Measurements from ENCODE around the gene PRPH. TPM values are rescaled to one million over a fixed set of nuclear protein-coding genes. Genes with fewer than 3 reads are reported as not detected.

PRPH gene
- total and polyA plus RNA-seq, 2 experiments from 2014 or later, result not detected

DNA sequence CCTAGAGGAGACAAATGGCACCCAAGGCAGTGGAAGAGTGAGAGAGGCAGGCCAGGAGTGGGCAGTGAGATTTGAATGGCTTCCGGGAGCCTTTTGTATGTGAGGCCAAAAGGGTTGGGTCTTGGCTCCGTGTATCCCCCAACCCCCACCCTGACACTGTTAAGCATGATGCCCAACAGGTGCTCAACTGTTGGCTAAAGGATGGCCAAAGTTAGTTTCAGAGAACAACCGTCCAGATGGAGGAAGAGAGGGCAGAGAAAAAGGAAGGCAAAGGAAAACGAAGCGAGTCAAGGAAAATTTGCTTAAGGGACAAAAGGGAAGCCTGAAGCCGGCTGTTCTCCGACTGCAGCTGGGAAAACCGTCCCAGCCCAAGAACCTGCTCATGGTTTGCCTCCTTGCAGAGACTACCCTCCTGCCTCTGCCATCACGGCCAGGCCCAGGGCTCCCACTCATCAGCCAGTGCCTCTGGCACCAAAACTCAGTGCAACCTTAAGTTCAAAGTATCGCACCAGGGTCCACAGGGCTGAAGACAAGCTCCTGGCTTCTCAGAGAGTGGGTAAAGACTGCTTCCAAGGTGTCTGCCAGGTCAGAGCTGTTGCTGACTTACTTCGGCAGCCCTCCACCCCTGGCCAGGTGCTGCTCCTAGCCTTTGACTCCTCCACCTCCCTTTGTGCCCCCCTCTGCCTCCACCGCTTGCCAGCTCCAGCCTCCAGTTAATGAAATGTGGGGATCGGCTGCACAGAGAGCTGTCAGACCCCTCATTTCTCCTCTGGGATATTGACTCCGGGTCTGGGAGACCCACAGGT, 46.2 kb downstream of the PRPH start:
- Histone ChIP-seq H3K36me3 (ENCODE audit: low read depth) (no peaks in the 10 kb centered on the region), H3K9me3 (ENCODE audit: low read depth) (no peaks in the 10 kb centered on the region), H3F3A (ENCODE audit: insufficient read depth) (0 out of 2 replicates have a peak, but pooled peaks cover 4% of the 10 kb centered on the region), H3K9ac (no peak overlapping the region), H3K4me1 (ENCODE audit: insufficient read depth) (peaks cover 11% of the 10 kb centered on the region), H3K27me3 (replicated peaks; ENCODE audit: insufficient read depth) (peaks cover 57% of the 10 kb centered on the region), H3K4me3 (no peak overlapping the region), H3K4me2 (ENCODE audit: unreplicated experiment) (no peak overlapping the region), H3K79me2 (ENCODE audit: insufficient read depth) (no peaks in the 10 kb centered on the region), H3K9me2 (ENCODE audit: insufficient read depth) (no peaks in the 10 kb centered on the region), H2AFZ (no peak overlapping the region), H3K27ac (no peak overlapping the region), H4K20me1 (ENCODE audit: insufficient read depth) (no peaks in the 10 kb centered on the region)
- WGBS, 2 experiments (ENCODE audit: low coverage in 1 of 2, low lambda C conversion rate in 2 of 2, missing lambda C conversion rate in 2 of 2), result 62% methylated on average over 14 of the region's 14 CpGs
- in situ Hi-C loops (cut with MboI), result no loop called here
- DNase-seq, result no peak
- TF ChIP-seq EZH2phosphoT487 (IDR thresholded peaks at IDR 0.05; ENCODE audit: insufficient read depth, low read depth) (no peak), EZH2 (IDR thresholded peaks at IDR 0.05; ENCODE audit: insufficient read depth, poor library complexity, severe bottlenecking) (no peak)

- no peak for DNase-seq
- peak overlapping the region; percentile 71; the same call in 1 of the 2 replicates for H2AFZ ChIP-seq
- in situ Hi-C loops (cut with MboI), result no loop called here
- H3K9me3 ChIP-seq (ENCODE audit: low read depth), result no peaks in the 10 kb centered on the region
- no peaks in the 10 kb centered on the region for H3K36me3 ChIP-seq (ENCODE audit: low read depth)
- H3K4me3 ChIP-seq, result no peak overlapping the region
- 29 to 32% methylated on average over 16 to 21 of the region's 21 CpGs for WGBS, 2 experiments (ENCODE audit: low coverage in 1 of 2, low lambda C conversion rate in 2 of 2, missing lambda C conversion rate in 2 of 2)
- H3K27me3 ChIP-seq (replicated peaks; ENCODE audit: insufficient read depth), result peaks cover 57% of the 10 kb centered on the region
- H4K20me1 ChIP-seq (ENCODE audit: insufficient read depth), result no peaks in the 10 kb centered on the region
- H3K9me2 ChIP-seq (ENCODE audit: insufficient read depth), result no peaks in the 10 kb centered on the region
- H3K4me2 ChIP-seq (ENCODE audit: unreplicated experiment), result peak overlapping the region; percentile 70
- TF ChIP-seq EZH2 (IDR thresholded peaks at IDR 0.05; ENCODE audit: insufficient read depth, poor library complexity, severe bottlenecking), result no peak
- TF ChIP-seq EZH2phosphoT487 (IDR thresholded peaks at IDR 0.05; ENCODE audit: insufficient read depth, low read depth), result no peak
- no peaks in the 10 kb centered on the region for H3K79me2 ChIP-seq (ENCODE audit: insufficient read depth)
- no peak overlapping the region for H3K9ac ChIP-seq
- no peak overlapping the region for H3K27ac ChIP-seq
- peaks cover 17% of the 10 kb centered on the region for H3K4me1 ChIP-seq (ENCODE audit: insufficient read depth)
- H3F3A ChIP-seq (ENCODE audit: insufficient read depth), result 0 out of 2 replicates have a peak, but pooled peaks cover 4% of the 10 kb centered on the region
Measured at GRCh38 chr12:49341777-49342065, 46.8 kb downstream of the PRPH start.

- Histone ChIP-seq H3K9ac (no peak overlapping the region), H3K27me3 (replicated peaks; ENCODE audit: insufficient read depth) (peaks cover 55% of the 10 kb centered on the region), H3F3A (ENCODE audit: insufficient read depth) (0 out of 2 replicates have a peak, but pooled peaks cover 4% of the 10 kb centered on the region), H3K36me3 (ENCODE audit: low read depth) (no peaks in the 10 kb centered on the region), H3K27ac (no peak overlapping the region), H2AFZ (peak overlapping the region; percentile 71), H3K79me2 (ENCODE audit: insufficient read depth) (no peaks in the 10 kb centered on the region), H3K4me2 (ENCODE audit: unreplicated experiment) (peak overlapping the region; percentile 70), H3K4me3 (peak overlapping the region; percentile 67), H3K9me3 (ENCODE audit: low read depth) (no peaks in the 10 kb centered on the region), H3K4me1 (ENCODE audit: insufficient read depth) (peaks cover 21% of the 10 kb centered on the region), H4K20me1 (ENCODE audit: insufficient read depth) (no peaks in the 10 kb centered on the region), H3K9me2 (ENCODE audit: insufficient read depth) (no peaks in the 10 kb centered on the region)
- in situ Hi-C loops (cut with MboI), result no loop called here
- TF ChIP-seq EZH2 (IDR thresholded peaks at IDR 0.05; ENCODE audit: insufficient read depth, poor library complexity, severe bottlenecking), result peak; percentile 75
- no peak for TF ChIP-seq EZH2phosphoT487 (IDR thresholded peaks at IDR 0.05; ENCODE audit: insufficient read depth, low read depth)
- peak; percentile 81 for DNase-seq
- WGBS, 2 experiments (ENCODE audit: low coverage in 1 of 2, low lambda C conversion rate in 2 of 2, missing lambda C conversion rate in 2 of 2), result 2 to 3% methylated on average over 52 to 58 of the region's 58 CpGs
Measured at GRCh38 chr12:49342066-49342913, 47.3 kb downstream of the PRPH start.

- no peaks in the 10 kb centered on the region for H4K20me1 ChIP-seq (ENCODE audit: insufficient read depth)
- WGBS, 2 experiments (ENCODE audit: low coverage in 1 of 2, low lambda C conversion rate in 2 of 2, missing lambda C conversion rate in 2 of 2), result 6 to 7% methylated on average over 21 to 33 of the region's 33 CpGs
- peak overlapping the region; percentile 67 for H3K4me3 ChIP-seq
- H3K9ac ChIP-seq, result no peak overlapping the region
- no peak for TF ChIP-seq EZH2 (IDR thresholded peaks at IDR 0.05; ENCODE audit: insufficient read depth, poor library complexity, severe bottlenecking)
- TF ChIP-seq EZH2phosphoT487 (IDR thresholded peaks at IDR 0.05; ENCODE audit: insufficient read depth, low read depth), result no peak
- peak; percentile 33 for DNase-seq
- H3K36me3 ChIP-seq (ENCODE audit: low read depth), result no peaks in the 10 kb centered on the region
- H3K4me1 ChIP-seq (ENCODE audit: insufficient read depth), result peaks cover 20% of the 10 kb centered on the region
- in situ Hi-C loops (cut with MboI), result no loop called here
- peak overlapping the region; percentile 71; the same call in 1 of the 2 replicates for H2AFZ ChIP-seq
- H3K27ac ChIP-seq, result no peak overlapping the region
- H3K4me2 ChIP-seq (ENCODE audit: unreplicated experiment), result peak overlapping the region; percentile 70
- H3K9me2 ChIP-seq (ENCODE audit: insufficient read depth), result no peaks in the 10 kb centered on the region
- H3F3A ChIP-seq (ENCODE audit: insufficient read depth), result 0 out of 2 replicates have a peak, but pooled peaks cover 4% of the 10 kb centered on the region
- no peaks in the 10 kb centered on the region for H3K9me3 ChIP-seq (ENCODE audit: low read depth)
- no peaks in the 10 kb centered on the region for H3K79me2 ChIP-seq (ENCODE audit: insufficient read depth)
- H3K27me3 ChIP-seq (replicated peaks; ENCODE audit: insufficient read depth), result peaks cover 52% of the 10 kb centered on the region
Measured at GRCh38 chr12:49342914-49343731, 48.2 kb downstream of the PRPH start.

All from GM23248 (cell line).